HG03342 (cell line): Measurements from ENCODE around the gene ZNF780B.

Source experiments
- ATAC-seq: cut with Tn5 transposase; IDR thresholded peaks from one replicate; pipeline ENCODE4 v1.9.1; 2021; ENCODE audit warnings: mild to moderate bottlenecking, moderate library complexity; ENCODE audit not compliant: unreplicated experiment

Gene ZNF780B

DNA sequence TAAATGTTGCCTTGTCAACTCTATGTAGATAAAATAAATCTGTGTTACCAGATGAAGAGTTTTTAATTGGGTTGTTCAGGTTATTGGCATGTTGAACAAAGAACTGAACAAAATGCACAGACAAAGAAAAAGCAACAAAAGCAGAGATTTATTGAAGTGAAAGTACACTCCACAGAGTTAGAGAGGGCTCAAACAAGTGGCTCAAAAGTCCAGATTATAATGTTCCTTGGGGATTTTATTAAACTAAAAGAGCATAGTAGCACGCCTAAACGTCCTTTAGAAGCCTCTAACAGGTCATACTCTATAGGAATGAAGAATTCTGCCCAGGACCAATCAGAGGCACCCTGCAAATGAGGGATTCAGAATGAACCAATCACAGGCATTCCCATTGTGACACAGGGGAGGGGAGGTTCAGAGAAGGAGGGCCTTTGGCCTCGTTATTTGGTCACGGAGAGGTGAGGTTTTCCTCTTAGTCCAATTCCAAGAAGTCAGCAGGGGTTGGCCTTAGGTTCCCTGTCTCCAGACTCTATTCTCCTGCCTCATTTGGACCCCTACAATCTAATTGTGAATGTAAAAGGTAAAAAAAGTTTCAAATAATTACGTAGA lies 72.2 kb downstream of the ZNF780B start:
- no peak for ATAC-seq

DNA sequence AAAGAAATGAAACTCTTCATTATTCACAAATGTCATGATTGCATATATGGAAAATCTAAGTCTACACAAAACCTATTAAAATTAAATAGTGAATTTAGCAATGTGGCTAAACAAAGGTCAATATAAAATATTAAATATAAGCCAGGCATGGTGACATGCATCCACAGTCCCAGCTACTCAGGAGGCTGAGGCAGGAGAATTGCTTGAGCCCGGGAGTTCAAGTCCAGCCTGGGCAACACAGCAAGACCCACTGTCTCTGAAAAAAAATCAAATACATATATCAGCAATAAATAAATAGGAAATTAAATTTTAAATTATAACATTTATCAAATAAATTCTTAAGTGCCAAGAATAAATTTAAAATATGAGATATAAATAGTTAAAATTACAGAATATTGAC lies 73.1 kb downstream of the ZNF780B start:
- no peak for ATAC-seq
